Smooth muscle cell (in vitro differentiated cells): ENCODE data around the gene EED. TPM values are rescaled to one million over a fixed set of nuclear protein-coding genes. Genes with fewer than 3 reads are reported as not detected.

Experiments used
- DNase-seq: peaks from one replicate; lab custom pipeline; 2025; ENCODE audit not compliant: unreplicated experiment; lab: John Stamatoyannopoulos, UW
- H2AFZ ChIP-seq: fragments of 200-600 bp; sonication (generic); 2 replicates; pipeline ENCODE4 v1.6.0; 2016; ENCODE audit warnings: antibody characterized with exemption, low read depth, mild to moderate bottlenecking
- H3F3A ChIP-seq: fragments of 200-600 bp; sonication (generic); 2 replicates; pipeline ENCODE4 v1.6.0; 2017; ENCODE audit warnings: antibody characterized with exemption, low read depth
- H3K27ac ChIP-seq: fragments of 200-600 bp; sonication (generic); 2 replicates; pipeline ENCODE4 v1.5.1; 2016; ENCODE audit warnings: low read depth, mild to moderate bottlenecking
- H3K27me3 ChIP-seq: fragments of 200-600 bp; sonication (generic); 2 replicates; pipeline ENCODE4 v1.6.1; 2016; ENCODE audit warnings: low read depth, mild to moderate bottlenecking
- H3K36me3 ChIP-seq: fragments of 200-600 bp; sonication (generic); 2 replicates; pipeline ENCODE4 v1.5.1; 2016; ENCODE audit warnings: low read depth
- H3K4me1 ChIP-seq: fragments of 200-600 bp; sonication (generic); 2 replicates; pipeline ENCODE4 v1.5.1; 2016; ENCODE audit warnings: low read depth
- H3K4me2 ChIP-seq: fragments of 200-600 bp; sonication (generic); 2 replicates; pipeline ENCODE4 v1.6.0; 2016; ENCODE audit warnings: mild to moderate bottlenecking
- H3K4me3 ChIP-seq: fragments of 200-600 bp; sonication (generic); 2 replicates; pipeline ENCODE4 v1.5.1; 2016; ENCODE audit warnings: mild to moderate bottlenecking
- H3K79me2 ChIP-seq: fragments of 200-600 bp; sonication (generic); 2 replicates; pipeline ENCODE4 v1.6.0; 2016; ENCODE audit warnings: low read depth, mild to moderate bottlenecking
- H3K9ac ChIP-seq: fragments of 200-600 bp; sonication (generic); 2 replicates; pipeline ENCODE4 v1.6.0; 2016; ENCODE audit warnings: low read depth
- H3K9me3 ChIP-seq: fragments of 200-600 bp; sonication (generic); replicated peaks from 2 replicates; pipeline ENCODE4 v1.5.1; 2016; ENCODE audit warnings: low read depth
- H4K20me1 ChIP-seq: fragments of 200-600 bp; sonication (generic); 2 replicates; pipeline ENCODE4 v1.6.0; 2016; ENCODE audit warnings: low read depth
- CTCF ChIP-seq: fragments of 200-600 bp; sonication (generic); IDR thresholded peaks from 2 replicates; pipeline ENCODE4 v1.5.1; 2017; ENCODE audit warnings: borderline replicate concordance, mild to moderate bottlenecking, antibody characterized with exemption; ENCODE audit not compliant: insufficient read depth, poor library complexity, severe bottlenecking
- WGBS: methylation state at CpG from one replicate; pipeline ENCODE4 v1.1.7; 2016; ENCODE audit warnings: low lambda C conversion rate; 5-methylcytosine and 5-hydroxymethylcytosine counted together
- polyA plus RNA-seq: library from polyadenylated mRNA; unstranded; fragments of >200 nt; fragmentation: Nextera tagmentation; extraction: Ambion mirVana; gene quantifications from 2 replicates; pipeline ENCODE4 v1.2.1, GENCODE V29; 2016
- total RNA-seq: library from RNA; depleted of rRNA; stranded (reverse); fragments of >200 nt; gene quantifications from 2 replicates; pipeline ENCODE4 v1.2.3, GENCODE V29; 2014

Gene EED
- total and polyA plus RNA-seq, 2 experiments from 2014 or later = 18.6 to 38.7 TPM

- Histone ChIP-seq H2AFZ (peak overlapping the region; percentile 91), H3K27ac (peak overlapping the region; percentile 96), H3K36me3 (no peaks in the 10 kb centered on the region), H3F3A (peaks cover 5% of the 10 kb centered on the region), H3K27me3 (no peaks in the 10 kb centered on the region), H3K79me2 (peaks cover 37% of the 10 kb centered on the region), H3K4me3 (peak overlapping the region; percentile 87), H3K9me3 (no peaks in the 10 kb centered on the region), H3K4me1 (peaks cover 19% of the 10 kb centered on the region), H4K20me1 (peaks cover 37% of the 10 kb centered on the region), H3K9ac (peak overlapping the region; percentile 95), H3K4me2 (peak overlapping the region; percentile 84)
- DNase-seq = no peak
- 4% methylated on average over 18 of the region's 18 CpGs for WGBS
- TF ChIP-seq CTCF = no peak
These were observed 461 bp upstream of the EED start for GRCh38 chr11:86244063-86244521.

GRCh38 chr11:86245369-86246292 lies 1.1 kb downstream of the EED start:
- H3K4me2 ChIP-seq = peak overlapping the region; percentile 84
- H3K79me2 ChIP-seq = peaks cover 52% of the 10 kb centered on the region
- H4K20me1 ChIP-seq = peaks cover 53% of the 10 kb centered on the region
- DNase-seq = no peak
- H3K36me3 ChIP-seq = no peaks in the 10 kb centered on the region
- peak overlapping the region; percentile 77 for H3K9ac ChIP-seq
- 2% methylated on average over 38 of the region's 38 CpGs for WGBS
- peak overlapping the region; percentile 96 for H3K27ac ChIP-seq
- H2AFZ ChIP-seq = peak overlapping the region; percentile 2
- H3K4me3 ChIP-seq = peak overlapping the region; percentile 87
- no peak for TF ChIP-seq CTCF
- peaks cover 19% of the 10 kb centered on the region for H3K4me1 ChIP-seq
- peaks cover 5% of the 10 kb centered on the region for H3F3A ChIP-seq
- H3K9me3 ChIP-seq = no peaks in the 10 kb centered on the region
- H3K27me3 ChIP-seq = no peaks in the 10 kb centered on the region

- Histone ChIP-seq H3K36me3 (no peaks in the 10 kb centered on the region), H3K4me2 (peak overlapping the region; percentile 84), H3K79me2 (peaks cover 59% of the 10 kb centered on the region), H3K4me1 (peaks cover 19% of the 10 kb centered on the region), H4K20me1 (peaks cover 54% of the 10 kb centered on the region), H3F3A (peaks cover 5% of the 10 kb centered on the region), H3K9me3 (no peaks in the 10 kb centered on the region), H3K27me3 (no peaks in the 10 kb centered on the region), H3K9ac (peak overlapping the region; percentile 77), H3K4me3 (peak overlapping the region; percentile 87), H2AFZ (peak overlapping the region; percentile 2), H3K27ac (no peak overlapping the region)
- no peak for TF ChIP-seq CTCF
- DNase-seq = no peak
- WGBS = 51% methylated on average over 5 of the region's 5 CpGs
These were observed 1.7 kb downstream of the EED start for GRCh38 chr11:86246293-86246675.
